Midbrain (tissue), 1 donor: ENCODE measurements around the gene CDKN2B-AS1.

Experiments
- DNase-seq: peaks from one replicate; lab custom pipeline; 2025; lab: John Stamatoyannopoulos, UW

The CDKN2B-AS1 gene

DNA sequence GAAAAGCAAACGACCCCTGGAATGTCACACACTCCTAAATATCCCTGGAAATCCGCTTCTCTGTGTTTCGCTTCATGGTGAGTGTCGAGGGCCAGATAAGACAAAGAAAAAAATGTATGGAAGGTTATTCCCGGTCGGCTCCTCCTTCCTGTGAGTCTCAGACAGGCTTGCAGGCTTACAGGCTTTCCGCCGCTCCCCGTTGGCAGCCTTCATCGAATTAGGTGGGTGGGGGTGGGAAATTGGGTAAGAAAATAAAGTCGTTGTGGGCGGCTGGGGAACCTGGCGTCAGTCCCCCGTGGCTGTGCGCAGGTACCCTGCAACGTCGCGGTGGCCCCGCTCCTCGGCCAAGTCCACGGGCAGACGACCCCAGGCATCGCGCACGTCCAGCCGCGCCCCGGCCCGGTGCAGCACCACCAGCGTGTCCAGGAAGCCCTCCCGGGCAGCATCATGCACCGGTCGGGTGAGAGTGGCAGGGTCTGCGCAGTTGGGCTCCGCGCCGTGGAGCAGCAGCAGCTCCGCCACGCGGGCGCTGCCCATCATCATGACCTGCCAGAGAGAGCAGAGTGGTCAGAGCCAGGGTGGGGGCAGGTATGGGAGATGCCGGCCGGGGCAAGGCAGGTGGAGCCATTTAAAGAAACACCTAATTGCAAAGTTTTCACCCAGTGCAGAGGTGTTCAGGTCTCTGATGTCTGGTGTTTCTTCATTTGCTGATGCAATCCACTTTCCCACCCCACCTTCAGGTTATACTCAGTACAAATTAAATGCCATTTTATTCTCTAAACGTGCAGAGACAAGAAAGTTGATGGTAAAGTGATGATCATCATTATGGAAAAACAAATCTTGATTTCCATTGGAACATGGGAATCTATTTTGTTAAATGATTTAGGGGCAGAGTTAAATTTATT, 11.4 kb downstream of the CDKN2B-AS1 start:
- DNase-seq, result no peak

DNA sequence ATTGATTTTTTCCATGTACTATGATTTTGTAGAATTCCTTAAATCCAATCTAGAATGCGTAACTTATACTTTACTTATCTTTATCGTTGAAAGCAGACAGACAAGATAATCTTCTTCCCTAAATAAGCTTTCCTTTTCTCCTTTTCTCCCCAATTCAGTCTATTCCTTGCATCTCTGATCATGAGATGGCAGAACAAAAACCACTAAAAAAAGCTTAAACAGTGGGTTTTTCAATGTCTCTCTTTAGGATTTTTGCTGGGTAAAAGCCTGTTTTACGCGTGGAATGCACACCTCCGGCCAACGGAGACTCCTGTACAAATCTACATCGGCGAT, 13.8 kb downstream of the CDKN2B-AS1 start:
- DNase-seq, result no peak

DNA sequence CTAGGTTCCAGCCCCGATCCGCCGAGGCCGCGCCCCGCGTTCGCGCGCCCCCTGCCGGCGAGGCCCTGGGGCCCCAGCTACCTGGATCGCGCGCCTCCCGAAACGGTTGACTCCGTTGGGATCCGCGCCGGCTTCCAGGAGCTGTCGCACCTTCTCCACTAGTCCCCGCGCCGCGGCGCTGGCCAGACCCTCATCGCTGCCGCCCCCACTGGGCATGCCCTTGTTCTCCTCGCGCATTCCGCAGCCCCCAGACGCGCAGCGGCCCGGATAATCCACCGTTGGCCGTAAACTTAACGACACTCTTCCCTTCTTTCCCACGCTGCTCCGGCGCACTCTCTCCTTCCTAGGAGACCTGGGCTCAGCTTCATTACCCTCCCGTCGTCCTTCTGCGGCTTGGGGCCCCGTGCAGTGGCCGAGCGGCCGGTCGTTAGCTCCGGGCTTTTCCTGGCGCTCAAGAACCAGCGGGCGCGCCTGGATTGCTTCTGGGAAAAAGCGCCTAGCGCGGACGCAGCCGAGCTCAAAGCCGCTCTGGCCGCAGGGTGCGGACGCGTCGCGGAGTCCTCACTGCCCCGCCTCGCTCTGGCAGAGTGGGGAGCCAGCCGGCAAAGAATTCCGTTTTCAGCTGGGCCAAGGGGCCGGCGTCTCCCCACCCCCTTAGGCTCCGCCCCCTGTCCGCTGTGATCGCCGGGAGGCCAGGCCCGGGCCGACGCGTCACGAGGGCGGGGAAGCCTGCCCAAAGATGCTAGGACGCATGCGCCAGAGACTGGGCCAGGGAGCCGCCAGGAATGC, 14.3 kb downstream of the CDKN2B-AS1 start, which contains the start of gene CDKN2B:
TSS of gene CDKN2B (minus strand) at position 589 of the 789 bp plus-strand sequence. CDS start at position 237, 352 bp downstream.
- peak; percentile 87 for DNase-seq

DNA sequence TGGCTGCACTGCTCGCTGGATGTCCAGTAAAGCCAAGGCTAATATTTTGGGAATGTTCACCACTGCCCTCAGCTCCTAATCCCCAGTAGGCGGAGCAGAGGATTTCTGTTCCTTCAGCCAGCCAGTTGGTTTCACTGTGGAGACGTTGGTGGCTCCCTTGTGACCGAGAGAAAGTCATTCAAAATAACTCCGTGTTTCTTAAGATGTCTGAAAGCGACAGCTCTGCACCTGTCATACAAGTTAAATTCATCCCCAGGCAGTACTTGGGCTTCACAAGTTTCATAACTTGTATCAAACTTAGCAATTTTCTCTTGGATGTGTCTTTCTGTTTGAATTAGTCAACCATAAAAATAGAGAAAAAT, 14.9 kb downstream of the CDKN2B-AS1 start:
- DNase-seq, result no peak

DNA sequence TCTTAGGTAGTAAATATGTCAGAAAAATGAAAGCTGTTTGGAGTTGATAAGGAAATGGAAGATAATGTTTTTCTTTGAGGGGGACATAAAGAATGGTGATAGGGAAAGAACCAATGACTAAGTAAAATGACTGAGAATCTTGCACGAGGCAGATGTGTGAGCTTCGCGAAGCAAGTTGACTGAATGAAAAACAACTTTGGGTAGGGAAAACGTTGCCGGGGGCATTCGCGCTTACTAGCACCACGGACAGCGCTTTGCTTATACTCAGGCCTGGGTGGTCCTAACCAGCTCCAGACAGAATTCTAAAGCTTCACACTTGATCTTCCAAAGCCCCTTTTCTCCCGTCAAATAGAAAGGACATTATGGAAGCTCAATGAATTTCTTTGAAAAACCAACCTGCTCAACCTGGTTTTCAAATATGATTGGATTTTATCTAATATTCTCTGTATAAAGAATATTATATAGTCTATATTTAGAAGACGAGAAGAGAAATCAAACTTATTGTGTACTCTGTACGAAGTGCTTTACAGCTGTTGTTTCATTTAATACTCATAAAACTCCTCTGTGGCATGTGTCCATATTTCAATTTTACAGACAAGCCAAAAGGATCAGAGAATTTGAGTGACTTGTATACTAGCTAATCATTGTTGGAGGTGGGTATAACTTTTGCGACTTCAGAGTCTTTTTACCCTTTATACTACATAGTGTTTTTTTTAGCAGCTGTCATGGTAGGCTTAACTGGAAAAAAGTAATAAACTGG, 16.5 kb downstream of the CDKN2B-AS1 start:
- DNase-seq, result no peak

DNA sequence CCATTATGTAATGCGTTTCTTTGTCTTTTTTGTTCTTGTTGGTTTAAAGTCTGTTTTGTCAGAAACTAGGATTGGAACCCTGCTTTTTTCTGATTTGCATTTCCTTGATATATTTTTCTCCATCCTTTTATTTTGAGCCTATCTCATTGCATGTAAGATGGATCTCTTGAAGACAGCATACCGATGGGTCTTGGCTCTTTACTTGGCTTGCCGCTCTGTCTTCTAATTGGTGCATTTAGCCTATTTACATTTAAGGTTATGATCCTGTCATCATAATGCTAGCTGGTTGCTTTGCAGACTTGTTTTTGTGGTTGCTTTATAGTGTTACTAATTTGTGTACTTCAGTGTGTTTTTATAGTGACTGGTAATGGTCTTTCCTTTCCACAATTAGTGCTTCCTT, 27.8 kb downstream of the CDKN2B-AS1 start:
- DNase-seq, result no peak

DNA sequence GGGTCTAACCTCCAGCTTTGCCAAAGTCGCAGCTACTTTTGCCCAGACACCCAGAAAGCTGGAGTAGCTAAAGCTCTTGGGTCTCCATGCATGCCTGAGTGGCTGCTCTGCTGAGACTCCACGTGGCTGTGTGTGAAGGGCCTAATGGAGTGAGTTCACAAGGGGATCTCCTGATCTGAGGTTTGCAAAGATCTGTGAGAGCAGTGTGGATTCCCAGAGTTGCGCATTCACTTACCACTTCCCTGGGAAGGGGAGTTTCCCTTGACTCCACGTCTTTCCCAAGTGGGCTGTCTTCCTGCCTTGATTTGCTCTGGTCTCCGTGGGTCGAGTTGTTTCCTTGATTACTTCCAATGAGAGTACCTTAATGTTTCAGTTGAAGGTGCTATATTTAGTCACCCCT, 32.1 kb downstream of the CDKN2B-AS1 start:
- DNase-seq, result no peak

DNA sequence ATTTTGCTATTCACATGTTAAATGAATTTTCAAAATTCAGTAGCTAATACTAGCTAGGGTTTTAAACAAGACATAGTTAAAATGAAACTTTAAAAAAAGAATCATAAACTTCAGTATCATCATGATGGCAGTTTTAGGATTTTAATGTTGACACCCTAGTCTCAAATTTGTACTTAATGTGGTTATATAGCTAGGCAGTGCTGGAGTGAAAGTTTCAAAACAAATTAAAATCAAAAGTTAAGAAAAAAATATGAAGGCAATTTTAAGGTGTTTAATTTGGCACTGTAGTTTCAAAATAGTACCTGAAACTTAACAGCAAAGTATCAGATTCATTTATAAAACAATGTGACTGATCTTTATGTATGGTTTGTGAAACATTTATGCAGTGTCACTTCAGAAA, 33.8 kb downstream of the CDKN2B-AS1 start:
- no peak for DNase-seq

DNA sequence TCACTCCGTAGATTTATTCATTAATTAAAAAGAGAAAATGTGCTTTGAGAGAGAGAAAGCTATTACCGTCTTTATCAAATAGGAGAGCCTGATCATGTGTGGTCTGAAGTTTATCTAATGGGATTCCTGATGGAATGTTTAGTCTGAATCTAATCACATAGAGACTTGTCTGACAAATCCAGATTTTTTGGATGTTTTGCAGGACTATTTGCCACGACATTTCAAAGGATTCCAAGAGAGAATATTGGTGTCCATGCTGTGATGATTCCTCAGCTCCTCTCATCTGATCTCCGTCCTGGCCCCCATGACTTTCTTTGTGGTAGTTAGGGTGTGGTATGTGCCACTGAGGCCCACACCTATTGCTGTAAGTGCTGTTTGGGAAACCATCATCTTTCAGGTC, 34.6 kb downstream of the CDKN2B-AS1 start:
- DNase-seq, result no peak

DNA sequence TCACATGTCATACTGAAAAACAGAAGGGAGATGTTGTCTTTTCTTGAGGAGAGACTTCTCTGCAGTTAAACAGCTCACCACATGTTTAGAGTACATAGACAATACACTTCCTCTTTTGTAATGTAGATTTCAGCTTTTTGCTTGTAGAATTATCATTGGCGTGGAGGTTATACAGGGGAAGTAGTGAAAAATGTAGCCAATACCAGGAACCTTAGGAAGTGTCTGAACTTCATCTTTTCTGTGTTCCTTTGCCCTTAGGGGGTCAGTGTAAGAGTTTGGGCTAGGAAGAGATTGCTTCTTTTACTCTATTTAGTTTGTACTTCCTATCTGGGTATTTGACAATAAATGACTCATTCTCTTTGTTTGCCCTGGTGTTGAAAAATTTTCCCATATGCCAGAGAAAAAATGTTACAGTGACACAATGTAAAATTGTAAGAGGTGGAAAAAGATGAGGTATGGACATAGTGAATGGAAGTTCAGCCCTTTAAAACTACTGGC, 35.6 kb downstream of the CDKN2B-AS1 start:
- DNase-seq, result no peak

DNA sequence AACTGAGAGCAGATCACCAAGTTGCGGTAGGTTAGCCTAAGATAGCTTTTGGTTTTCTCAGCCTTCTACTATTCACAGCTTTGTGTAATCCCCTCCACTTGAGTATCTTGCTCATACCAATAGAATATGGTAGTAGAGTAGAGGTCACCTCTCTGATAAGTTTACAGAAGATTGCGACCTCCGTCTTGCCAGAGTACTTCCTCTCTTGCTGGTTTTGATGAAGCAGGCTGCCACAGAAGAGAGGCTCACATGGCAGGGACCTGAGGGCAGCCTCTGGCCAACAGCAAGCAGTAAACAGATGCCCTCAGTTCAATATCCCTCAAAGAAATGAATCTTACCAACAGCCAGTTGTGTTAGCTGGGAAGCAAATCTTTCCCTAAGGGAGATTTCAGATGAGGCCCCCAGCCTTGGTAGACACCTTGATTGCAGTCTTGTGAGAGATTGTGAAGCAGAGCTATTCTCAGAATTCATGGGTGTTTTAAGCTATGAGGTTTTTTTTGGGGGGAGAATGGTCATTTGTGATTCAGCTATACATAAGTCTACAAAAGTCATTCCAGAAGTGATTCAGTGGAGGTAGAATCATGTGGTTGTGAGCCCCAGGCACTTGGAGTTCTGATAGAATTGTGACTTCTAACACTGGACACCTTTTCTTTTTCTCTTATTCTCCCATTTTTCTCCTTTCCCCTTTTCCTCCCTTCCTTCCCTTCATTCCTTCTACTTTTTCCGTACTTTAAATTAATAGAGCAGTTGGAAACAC, 37.2 kb downstream of the CDKN2B-AS1 start:
- no peak for DNase-seq

DNA sequence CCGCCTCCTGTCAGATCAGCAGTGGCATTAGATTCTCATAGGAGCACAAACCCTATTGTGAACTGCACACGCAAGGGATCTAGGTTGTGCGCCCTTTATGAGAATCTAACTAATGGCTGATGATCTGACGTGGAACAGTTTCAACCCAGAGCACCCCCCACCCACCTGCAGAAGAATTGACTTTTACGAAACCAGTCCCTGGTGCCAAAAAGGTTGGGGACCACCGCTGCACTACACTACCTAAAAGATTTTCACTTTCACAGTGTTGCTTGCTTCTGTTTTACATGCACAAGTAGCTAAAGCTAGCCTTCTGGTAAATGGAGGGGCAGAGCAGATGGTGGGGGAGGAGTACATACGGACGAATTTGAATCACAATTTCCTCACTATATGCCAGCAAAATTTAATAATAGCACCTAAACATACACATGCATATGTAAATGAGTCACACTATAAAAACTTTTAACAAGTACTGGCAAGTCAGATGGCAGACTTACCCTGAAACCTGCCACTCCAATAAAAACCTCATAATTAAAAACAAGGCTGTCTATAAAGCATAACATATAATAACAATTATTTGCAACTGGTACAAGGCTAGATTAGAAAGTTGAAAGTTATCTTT, 38.5 kb downstream of the CDKN2B-AS1 start:
- DNase-seq, result no peak

DNA sequence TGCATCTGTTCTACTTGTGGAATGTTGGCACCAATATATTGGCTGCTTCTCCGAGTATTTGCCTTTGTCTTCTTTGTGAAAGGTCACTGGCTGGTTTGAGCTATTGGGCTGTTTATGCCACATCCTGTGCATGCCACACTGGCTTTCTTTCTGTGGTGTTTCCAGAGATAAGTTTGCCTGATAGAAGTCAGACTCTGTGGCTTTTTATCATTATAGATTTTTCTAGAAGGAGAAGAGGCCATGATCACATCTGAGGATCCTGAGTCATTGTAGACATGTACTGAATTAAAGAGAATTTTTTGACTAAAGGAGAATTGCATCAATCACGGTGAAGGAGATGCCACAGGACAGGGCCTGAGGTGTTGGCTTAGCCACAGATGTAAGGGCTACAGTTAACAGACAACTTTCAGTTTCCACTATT, 41.0 kb downstream of the CDKN2B-AS1 start:
- DNase-seq, result no peak

DNA sequence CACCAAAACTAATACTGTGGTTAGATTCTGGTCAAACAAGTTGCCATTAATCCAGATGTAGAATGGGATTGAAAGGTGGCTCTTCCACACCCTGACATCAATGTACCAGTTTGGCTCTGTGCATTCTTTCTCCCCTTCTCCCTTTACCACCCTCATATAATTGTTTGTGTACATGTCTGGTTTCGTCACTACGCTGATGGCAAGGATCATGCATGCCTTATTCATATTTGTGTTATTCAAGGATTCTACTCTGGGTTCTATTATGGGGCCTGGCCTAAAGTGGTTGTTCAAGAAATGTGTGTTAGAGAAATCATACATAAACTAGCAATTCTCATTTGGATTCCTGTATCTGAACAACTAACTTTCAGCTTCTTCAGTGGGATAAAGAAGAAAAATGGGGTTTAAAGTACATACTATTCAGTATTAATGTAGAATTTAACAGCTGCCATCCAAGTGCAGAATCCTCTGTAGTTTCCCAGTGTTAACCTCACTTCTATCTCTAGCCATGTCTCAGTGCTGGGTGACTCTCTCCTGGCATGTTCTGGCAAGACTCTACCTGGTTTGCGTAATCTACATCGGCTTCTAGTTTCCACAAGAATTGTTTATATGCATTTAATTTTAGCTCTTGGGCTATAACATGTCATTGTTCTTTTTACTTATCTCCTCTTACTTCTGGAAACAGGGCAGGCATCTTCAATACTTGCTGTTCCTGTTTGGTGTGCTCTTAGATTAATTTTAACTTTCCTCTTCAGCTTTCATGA, 42.5 kb downstream of the CDKN2B-AS1 start:
- no peak for DNase-seq

DNA sequence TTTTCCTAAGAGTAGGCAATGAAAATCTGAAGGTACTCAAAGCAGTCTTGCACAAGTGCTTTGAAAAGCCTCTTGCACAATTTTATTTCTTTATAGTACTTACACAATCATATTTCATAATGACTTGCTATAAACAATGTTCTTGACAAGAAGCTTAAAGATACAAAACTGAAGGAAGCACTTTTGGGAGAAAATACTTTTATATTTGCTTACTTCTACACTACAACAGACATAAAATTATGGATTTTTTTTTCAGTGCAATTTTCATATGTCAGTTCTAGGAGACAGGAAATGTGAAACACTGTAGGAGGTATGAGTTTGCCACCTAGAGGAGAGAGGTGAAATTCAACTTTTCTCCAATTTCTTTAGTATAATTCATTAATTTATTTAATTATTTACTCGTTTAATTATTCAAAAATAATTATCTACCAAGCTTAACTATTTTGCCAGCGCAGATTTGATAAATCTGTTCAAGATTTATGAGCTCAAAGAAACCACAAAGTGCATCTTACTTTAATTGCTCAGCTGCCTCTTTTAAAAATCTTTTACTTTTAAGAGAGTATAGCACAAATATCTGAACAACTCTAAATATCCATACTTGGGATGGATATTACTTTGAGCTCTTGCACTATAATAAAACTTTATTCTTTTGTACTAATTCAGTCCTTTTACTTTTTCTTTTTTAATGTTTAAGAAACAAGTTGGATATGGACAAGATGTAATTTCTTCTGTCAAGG, 43.5 kb downstream of the CDKN2B-AS1 start:
- DNase-seq, result no peak

DNA sequence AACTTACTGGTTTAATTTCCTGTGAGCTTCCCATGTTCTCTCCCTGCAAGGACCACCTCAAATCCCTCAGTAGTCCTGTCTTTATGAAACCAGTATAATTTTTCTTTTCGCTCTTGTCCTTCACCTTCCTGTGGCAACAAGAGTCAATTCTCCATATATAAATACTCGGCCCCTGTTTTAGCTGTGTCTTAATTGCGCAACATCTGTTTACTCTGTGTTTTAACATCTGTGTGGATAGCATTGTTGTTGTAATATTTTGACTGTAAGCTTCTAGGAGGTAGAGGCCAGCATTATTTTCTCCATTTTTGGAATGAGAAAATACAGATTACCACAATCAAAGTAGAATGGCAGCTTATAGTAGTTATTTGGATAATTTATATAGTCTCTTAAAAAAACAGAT, 44.7 kb downstream of the CDKN2B-AS1 start:
- DNase-seq, result no peak

DNA sequence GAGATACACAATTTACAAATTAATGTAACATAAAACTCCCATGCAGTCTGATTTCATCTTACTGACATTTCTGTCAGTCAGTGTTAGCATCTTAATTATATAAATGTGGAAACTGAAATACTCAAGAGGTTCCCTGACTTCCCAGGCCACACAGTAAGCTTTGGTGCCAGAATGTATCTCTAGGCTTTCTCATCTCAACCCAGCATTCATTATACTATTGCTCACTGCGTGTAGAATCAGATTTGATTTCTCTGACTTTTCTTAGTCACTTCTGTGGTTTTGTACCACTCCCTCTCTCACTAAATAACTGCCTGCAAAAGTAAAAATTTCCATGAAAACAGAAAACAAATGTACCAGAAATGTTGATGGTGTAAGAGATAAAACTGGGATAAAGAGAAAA, 46.2 kb downstream of the CDKN2B-AS1 start:
- DNase-seq, result no peak

DNA sequence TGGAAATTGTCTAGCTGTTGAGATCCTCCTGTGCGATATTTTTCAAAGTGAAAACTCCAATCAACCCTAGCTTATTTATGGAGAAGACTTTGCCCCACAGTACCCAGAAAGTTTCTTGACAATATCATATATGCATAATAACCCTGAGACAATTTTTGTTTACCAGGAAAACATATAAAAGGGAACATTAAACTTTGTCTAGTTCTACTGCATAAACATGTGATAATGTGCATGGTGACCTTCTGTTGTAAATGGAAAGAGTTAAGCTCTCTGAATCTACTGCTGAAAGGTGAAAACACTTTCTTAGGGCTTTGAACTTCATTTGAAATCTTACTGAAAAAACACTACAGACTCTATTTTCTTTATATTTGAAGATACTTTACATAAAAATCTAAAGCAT, 46.8 kb downstream of the CDKN2B-AS1 start:
- no peak for DNase-seq

DNA sequence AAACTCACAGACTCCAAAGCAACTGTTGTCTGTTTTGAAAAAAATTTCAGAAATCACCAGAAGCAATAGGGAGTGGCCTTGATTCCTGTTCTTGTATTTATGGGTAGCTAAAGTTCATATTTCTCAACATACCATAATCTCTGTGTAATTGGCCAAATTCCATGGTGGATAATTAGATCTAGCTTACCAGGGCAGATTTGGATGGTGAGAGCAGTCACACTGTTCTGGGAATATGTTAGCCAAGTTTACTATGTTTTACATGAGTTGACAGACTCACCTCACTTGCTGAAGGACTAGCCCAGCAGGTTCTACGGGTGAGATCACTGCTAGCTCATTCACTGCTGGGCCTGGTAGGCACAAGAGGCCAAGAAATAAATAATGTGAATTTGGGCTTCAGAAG, 47.2 kb downstream of the CDKN2B-AS1 start:
- DNase-seq, result no peak

DNA sequence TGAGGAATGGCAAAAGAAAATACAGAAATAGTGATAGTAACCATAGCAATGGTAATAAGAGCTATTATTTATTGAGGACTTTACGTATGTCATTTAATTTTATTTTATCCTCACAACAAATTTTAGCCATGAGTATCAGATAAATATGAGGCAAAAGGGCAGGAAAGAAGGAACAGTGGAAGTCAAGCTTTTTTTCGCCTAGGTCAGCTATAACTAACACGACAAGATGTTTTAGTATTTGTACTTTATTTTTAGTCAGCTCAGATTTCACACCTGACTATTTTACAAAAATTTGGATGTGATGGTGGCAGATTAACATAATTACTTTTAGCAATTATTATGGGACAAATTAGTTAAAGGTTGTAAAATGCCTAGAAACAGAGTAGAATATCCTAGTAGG, 49.3 kb downstream of the CDKN2B-AS1 start:
- no peak for DNase-seq
